GDM1 (cell line): Measurements from ENCODE around the gene ADPRM.
"Not testable (repeated sequence)": the region's sequence is repeated elsewhere in the genome, so short reads cannot be mapped to it uniquely, and the experiment has no call there.

ENCODE experiments used
- DNase-seq: peaks from one replicate; lab custom pipeline; 2025; lab: John Stamatoyannopoulos, UW

Gene ADPRM

DNA sequence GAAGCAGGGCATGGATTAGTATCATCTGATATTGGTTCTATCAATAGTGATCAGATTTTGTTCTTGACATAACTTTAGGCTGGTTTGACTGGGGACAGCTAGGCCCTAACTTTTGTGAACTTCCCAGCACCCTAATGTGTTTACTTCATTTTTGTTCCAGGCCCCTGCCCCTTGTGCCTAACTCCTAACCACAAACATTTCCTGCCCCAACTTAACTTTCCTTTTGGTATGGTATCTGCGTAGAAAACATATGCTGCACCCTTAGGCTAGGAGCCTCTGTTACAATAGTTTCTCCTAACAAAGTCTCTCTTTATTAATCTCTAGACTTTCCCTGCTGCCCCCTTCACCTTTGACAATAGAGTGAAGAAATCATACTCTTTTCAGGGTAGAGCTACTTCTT, 2.5 kb downstream of the ADPRM start:
- peak; percentile 29 for DNase-seq

DNA sequence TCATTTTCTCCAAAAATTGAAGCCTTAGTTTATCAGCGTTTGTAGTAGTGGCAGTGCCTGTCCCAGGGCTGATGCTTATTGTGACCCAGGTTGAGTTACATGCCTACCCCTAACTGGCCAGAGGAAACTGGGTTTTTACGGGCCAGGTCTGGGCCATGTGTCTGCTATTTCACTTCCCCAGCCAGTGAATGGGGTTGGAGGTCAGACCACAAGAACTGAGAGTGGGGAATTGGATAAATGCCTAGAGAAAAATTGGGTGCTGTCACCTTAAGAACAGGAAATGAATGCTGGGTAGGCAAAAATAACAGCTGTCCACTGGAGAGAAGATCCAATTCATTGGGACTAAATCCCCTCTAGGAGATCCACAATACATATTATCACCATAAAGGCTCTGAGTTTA, 5.2 kb downstream of the ADPRM start:
- peak; percentile 2 for DNase-seq

DNA sequence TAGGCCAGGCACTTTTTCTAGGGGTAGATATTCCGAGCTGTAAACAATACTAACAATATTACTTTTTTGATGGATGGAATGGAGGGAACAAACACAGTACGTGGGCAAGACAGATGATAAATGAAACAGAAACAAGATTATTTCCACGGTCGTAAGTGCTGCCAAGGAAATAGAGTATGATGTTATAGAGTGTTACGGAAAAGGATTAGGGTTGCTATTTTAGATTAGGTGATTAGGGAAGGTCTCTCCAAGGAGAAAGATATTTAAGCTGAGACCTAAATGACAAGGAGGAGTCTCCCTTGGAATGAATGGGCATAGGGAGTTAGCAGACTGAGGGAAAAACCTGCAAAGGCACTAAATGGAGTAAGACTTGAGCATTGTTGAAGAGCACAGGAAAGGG, 8.3 kb downstream of the ADPRM start:
- DNase-seq: no peak

DNA sequence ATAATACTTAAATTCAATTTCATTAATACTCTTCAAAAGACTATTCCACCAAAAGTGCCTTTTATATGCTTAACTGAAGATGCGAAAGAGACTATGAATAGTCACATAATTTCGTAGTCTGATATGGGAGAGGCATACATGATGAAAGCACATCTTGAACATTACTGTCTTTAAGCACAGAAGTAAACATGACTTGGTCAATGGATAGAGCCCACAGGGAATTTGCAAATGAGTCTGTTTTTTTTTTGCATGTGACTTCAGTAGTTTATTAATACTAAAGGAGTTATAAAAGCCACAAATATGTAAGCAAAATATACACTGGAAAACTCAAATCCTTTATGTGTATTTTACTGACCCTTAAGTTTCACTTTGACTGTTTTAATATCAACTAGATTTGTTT, 15.9 kb downstream of the ADPRM start:
- no peak for DNase-seq

DNA sequence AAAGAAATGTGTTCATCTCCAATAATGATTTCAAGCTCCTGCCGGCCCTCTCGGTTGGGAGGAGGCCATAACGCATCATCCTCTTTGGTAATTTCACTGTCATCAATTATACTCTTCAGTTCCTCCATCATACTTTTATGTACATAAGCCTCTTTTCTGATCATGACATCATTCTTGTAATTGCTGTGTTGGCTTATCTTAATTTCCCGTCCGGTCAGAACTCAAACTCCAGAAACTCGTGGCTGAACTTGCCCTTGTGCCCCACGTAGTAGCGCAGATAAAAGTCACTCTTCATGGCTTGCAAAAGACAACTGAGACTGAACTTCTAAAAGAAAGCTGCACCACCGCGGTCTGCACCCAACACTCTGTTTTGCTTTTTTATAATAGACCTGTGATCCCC, 18.8 kb downstream of the ADPRM start:
- DNase-seq: no peak

DNA sequence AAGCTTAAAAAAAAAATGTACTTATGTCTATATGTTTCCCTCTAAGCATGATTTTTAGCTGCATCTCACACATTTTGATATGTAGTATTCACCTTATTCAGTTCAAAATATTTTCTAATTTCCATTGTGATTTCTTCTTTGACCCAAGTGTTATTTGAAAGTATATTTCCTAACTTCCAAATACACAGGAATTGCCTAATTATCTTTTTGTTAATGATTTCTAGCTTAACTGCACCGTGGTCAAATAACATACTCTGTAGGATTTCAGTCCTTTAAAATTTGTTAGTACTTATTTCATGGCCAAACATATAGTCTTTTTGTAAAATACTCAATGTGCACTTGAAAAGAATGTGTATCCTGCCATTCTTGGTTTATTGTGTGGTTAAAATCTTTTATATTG, 21.2 kb downstream of the ADPRM start:
- DNase-seq: no peak

DNA sequence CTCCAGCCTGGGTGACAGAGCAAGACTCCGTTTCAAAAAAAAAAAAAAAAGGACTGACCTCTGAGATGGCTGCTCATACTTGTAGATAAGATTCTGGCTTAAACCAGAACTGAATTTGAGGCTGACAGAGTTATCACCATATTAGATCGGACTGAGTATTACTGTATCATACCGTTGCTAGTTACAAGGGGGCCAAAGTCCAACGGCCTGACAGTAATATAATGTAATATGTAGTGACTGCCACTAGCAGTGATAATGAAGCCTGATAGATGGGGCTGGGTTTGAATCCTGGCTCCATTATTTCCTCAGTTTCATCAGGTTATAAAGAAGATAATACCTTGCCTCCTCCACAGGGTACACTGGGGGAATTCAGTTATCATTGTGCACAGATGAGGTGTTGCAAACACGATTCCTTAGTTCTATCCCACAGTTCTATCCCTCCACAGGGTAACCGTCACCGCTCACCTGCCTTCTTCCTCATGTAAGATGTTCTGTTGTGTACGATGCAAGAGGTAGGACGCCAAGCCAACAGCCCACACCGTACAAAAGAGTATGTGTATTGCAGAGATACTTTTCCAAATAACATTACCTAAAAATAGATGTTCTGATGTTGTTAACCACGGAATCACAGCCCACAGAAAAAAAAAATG, 27.3 kb downstream of the ADPRM start:
- no peak for DNase-seq

DNA sequence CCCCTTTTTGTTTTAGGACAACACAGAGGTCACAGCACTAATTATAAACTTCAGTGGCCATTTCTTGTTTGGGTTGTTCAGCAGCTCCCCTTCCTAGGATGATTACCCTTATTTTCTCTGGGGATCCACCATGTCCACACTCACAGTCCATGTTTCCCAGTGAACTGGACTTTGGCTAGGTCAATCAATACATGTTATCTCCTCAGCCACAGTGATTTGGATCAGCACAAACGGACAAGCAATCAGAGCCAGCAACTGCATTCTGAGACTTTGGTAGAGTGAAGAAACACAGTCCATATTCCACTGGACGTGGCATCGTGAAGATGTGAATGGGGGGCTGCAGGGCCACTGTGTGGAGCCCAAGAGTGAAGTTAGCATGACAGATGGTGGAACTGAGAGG, 27.9 kb downstream of the ADPRM start:
- no peak for DNase-seq

DNA sequence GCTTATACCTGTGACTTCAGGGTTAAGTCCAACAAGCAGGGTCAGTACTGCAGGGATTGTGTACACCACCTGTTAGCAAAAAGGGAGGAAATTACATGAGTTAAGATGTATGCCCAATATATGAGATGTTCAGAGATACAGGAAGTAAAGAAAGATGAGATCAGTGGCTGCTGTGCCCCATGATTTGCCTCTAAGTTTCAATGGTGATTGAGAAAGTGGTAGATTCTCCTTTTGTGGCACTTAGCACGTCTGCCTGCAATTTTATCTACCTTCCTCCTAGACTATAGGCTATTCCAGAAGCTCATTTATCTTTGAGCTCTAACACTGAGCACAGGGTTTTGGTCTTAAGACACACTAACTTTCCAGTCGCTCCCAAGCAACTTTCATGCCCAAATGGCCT, 28.8 kb downstream of the ADPRM start:
- DNase-seq: no peak

DNA sequence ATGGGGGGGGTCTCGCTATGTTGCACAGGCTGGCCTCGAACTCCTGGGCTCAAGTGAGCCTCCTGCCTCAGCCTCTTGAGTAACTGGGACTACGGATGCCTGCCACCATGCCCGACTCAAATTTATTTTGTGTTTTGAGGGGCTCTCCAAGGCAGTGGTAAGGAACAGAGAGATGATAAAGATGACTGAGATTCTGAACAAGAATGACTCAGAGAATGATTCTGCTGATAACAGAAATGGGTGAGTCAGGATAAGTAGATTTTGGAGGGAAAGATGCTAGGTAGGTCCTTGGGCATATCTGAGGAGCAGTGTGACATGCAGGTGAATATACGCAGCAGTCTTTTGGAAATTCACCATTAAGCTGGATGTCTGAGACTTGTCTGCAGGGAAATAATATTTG, 29.8 kb downstream of the ADPRM start:
- DNase-seq: no peak

DNA sequence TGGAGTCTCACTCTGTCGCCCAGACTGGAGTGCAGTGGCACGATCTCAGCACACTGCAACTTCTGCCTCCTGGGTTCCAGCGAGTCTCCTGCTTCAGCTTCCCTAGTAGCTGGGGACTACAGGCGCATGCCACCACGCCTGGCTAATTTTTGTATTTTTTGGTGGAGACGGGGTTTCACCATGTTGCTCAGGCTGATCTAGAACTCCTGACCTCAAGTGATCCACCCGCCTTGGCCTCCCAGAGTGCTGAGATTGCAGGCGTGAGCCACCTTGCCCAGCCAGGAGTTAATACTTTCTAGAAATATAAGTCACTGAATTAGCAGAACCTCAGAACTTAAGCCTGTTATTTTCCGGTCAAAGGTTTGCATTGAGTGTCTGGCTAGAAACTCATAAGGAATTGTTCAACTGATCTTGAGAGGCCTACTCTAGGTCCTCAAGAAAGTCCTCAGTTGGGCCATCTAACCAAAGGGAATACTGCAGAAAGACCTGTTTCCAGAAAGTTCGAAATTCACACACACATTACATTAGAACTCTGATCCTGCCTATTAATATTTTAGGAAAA, 31.0 kb downstream of the ADPRM start:
- no peak for DNase-seq

DNA sequence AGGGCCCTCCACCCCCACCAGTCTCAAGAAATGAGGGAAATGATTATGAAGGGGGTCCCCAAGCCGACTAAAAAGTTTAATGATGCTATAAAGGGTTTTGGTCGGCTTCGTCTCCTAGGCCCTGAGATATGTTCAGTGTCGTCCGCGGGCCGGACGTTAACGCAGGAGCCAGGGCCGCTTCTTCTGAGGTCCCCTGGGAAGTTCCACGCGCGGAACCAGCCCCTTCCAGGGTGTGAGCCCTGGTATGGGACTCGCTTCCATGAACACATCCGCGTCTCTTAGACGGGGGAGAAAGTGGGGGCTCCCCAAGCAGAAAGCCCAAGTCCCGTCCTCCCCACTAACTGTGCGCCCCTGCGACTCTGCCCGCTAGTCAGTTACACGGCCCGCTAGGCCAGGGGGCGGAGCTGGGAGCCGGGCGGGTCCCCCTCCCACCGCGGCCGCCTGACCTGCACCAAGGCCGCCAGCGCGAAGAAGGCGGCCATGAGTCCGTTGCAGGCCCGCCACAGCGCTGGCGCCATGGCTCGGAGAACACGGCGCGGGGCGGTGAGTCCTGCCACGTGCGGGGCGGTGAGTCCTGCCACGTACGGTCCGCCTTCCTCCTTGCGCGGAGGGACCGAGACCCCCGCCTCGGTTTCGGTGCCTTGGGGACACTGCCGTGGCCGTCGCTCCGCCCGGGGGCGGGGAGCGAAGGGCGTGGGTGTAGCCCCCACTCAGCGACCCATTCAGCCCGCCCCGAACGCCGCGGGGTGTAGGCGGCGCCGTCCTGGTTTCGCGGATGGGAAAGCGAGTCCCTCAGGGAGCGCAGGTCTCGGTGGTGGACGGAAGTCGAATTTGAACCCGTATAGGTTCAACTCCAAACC, 32.2 kb downstream of the ADPRM start, which contains the start of gene TMEM220:
Gene TMEM220 (minus strand): TSS at position 690 of the 860 bp plus-strand sequence. CDS start 172 bp downstream, at position 518.
- DNase-seq: no peak

DNA sequence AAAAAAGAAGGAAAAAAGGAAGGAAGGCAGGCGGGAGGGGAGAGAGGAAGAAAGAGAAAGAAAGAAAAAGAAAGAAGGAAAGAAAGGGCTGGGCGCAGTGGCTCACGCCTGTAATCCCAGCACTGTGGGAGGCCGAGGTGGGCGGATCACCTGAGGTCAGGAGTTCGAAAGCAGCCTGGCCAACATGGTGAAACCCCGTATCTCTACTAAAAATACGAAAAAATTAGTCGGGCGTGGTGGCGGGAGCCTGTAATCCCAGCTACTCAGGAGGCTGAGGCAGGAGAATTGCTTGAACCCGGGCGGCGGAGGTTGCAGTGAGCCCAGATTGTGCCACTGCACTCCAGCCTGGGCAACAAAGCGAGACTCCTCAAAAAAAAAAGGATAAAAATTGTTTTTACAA, 32.9 kb downstream of the ADPRM start:
- not testable (repeated sequence) for DNase-seq

DNA sequence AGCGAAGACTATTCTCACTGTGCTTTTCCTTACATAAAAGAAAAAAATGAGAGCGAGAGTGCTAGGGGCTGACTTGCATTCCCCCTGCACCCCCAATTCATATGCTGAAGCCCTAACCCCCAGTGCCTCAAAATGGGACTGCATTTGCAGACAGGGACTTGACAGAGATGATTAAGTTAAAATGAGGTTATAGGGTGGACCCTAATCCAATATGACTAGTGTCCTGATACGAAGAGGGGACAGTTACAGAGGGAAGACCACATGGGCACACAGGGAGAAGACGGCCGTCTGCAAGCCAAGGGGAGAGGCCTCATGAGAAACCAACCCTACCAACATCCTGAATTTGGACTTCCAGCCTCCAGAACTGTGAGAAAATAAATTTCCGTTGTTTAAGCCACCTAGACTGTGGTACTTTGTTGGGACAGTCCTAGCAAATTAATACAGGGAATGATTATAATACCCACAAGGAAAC, 34.0 kb downstream of the ADPRM start:
- DNase-seq: no peak

DNA sequence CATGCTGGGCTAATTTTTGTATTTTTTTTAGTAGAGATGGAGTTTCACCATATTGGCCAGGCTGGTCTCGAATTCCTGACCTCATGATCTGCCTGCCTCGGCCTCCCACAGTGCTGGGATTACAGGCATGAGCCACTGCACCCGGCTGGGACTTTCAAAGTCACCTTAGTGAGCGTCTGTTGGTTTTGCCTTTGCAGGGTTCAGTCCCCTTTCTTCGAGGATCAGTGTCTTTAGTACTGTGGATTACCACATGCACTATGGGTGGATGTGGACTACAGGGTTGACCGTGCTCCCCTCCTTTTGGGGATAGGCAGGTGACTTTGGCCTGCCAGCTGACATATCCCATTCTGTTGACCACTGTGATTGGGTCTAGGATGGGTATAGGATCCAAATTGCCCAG, 34.7 kb downstream of the ADPRM start:
- DNase-seq: not testable (repeated sequence)

DNA sequence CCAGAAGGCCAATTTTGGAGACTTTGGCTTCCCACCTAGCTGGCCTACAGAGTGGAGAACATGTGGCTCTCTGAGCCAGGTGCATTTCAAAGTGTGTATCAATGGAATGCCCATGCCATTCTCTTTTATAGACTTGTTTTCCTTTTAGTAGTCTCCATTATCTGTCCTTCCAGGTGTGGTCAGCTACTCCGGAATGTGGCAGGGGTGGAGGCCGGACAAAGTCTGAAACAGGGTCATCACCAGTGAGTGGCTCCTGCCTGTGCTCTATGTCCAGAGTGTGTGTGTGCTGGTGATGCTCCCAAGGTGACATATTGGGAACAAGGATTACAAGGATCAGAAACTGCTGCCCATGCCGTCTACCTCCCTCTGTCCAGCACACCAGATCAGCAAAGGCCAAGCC, 36.3 kb downstream of the ADPRM start:
- no peak for DNase-seq

DNA sequence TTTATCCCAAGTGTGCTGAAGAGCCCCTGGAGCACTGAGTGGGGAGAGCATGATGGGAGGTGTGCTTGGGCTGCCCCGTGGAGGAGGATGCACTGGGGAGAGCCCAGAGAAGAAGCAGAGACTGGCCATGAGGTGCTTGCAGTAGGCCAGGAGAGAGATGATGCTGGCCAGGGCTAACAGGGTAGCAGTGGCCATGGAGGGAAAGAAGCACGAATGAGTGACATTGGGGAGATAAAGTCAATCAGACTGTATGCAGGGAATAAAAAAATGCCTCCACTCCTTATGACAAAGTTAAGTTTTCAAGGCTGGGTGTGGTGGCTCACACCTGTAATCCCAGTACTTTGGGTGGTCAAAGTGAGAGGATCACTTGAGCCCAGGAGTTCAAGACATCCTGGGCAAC, 37.9 kb downstream of the ADPRM start:
- DNase-seq: no peak

DNA sequence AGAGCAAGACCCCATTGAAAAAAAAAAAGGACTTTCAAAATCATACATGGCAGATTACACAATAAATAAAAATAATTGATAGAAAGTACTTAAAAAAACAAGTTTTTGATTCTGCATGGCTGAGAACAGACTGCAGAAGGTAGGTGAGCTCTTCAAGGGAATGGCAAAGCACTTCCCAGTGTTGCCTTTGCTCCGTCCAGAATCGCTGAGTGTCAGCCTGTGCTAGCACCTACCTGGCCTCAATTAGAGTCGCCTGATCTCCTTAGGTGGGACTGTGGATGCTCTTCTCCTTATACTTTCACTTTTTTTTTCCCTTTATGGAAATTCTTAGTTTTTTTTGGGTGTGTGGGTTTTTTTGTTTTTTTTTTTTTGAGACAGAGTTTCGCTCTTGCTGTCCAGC, 38.4 kb downstream of the ADPRM start:
- no peak for DNase-seq

DNA sequence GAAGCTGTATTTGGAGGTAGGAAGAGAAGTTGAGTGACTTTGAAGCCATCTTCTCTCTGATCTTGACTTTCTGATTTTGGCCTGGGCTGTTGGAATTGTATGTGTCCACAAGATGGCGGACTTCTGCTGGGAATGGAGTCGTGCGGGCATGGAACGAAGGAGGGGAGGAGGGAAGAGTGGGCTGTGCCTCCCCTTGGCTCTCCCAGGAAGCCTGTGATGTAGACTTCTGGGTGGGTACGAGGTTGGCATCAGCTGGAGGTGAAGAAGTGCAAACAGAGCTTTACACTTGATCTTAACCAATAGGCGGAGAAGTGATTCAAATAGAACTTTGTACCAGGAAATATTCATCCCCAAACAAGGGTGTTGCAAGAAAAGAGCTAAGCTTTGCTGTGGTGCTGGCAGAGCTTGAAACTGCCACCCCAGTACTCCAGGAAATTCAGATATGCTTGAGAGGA, 39.8 kb downstream of the ADPRM start:
- peak; percentile 13 for DNase-seq

DNA sequence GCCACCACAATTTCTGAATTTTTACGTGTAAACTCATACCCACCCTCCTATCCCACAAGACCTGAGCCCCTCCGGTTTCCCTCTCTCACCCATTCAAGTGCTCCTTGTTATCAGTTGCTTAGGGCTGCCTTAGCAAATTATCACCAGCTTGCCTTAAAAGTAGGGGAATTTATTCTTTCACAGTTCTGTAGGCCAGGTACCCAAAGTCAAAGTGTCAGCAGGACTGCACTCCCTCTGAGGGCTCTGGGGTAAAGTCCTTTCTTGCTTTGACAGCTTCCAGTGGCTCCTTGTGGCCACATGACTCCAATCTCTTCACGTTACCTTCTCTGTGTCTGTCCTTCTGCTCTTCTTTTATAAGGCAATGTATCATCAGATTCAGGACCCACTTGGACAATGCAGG, 40.3 kb downstream of the ADPRM start:
- no peak for DNase-seq

DNA sequence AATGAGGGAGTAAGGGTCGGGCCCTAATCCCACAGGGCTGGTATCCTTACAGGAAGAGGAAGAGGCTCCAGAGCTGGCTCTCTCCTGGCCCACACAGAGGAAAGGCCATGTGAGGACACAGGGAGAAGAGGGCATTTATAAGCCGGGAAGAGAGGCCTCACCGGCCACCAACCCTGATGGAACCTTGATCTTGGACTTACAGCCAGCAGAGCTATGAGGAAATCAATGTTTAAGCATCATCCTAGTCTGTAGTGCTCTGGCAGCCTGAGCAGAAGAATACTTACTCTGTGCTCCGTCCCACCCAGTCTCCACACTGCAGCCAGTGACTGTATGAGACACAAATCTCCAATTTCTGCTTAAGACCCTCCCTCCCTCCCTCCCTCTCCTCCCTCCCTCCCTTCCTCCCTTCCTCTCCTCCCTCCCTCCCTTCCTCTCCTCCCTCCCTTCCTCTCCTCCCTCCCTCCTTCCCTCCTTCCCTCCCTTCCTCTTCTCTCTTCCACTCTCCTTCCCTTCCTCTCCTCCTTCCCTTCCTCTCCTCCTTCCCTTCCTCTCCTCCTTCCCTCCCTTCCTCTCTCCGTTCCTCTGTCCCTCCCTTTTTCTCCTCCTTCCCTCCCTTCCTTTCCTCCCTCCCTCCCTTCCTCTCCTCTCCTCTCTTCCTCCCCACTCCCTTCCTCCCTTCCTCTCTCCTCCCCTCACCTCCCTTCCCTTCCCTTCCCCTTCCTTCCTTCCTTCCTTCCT, 41.3 kb downstream of the ADPRM start:
- DNase-seq: no peak

DNA sequence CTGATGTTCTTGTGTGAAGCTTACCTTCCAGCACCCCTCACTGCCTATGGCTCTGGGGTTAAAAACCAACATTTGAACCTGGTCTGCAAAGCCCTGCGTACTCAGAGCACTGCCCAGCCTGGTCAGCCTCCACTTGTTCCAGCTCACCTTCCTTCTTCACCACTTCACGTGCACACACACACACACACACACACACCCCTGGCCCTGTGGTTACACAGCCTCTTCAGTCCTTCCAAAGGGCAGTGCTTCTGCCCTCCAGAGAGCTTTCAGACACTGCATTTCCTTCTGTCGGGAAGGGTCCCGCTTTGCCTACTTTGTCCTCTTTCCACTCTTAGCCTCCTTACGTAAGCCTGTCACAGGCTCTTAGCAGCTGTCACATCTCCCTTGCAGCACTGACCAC, 42.0 kb downstream of the ADPRM start:
- DNase-seq: no peak
